Lung (tissue), 12 donors: ENCODE results near the gene YAF2. TPM values are rescaled to one million over a fixed set of nuclear protein-coding genes. Genes with fewer than 3 reads are reported as not detected.

Experiments
- ATAC-seq: fragments of 200-7000 bp; cut with Tn5 transposase; one replicate; pipeline ENCODE4 v1.9.1; 2020; ENCODE audit warnings: moderate number of reproducible peaks; ENCODE audit not compliant: insufficient read depth, low FRiP score
- DNase-seq, 3 donors: peaks; one replicate each; pipeline ENCODE4 v3.0.0-alpha.2; 2013 to 2017
- H3K27ac ChIP-seq, 2 donors: one replicate each; pipeline ENCODE4 v1.5.1; 2013; ENCODE audit warnings: mild to moderate bottlenecking in 2 of 2, moderate library complexity in 2 of 2, control low read depth in 1 of 2, inconsistent platforms in 1 of 2, low read depth in 1 of 2, low read length in 1 of 2
- H3K27me3 ChIP-seq, 3 donors: one replicate each; pipeline ENCODE4 v1.5.1; 2013; ENCODE audit warnings: low read length in 2 of 3; ENCODE audit not compliant: control insufficient read depth in 3 of 3, insufficient read depth in 3 of 3
- H3K36me3 ChIP-seq, 4 donors: one replicate each; pipeline ENCODE4 v1.5.1; 2013; ENCODE audit warnings: low read length in 4 of 4, mild to moderate bottlenecking in 1 of 4, moderate library complexity in 1 of 4; ENCODE audit not compliant: control insufficient read depth in 4 of 4, insufficient read depth in 4 of 4
- H3K4me1 ChIP-seq, 5 donors: one replicate each; pipeline ENCODE4 v1.5.1; 2013; ENCODE audit warnings: low read length in 5 of 5, mild to moderate bottlenecking in 2 of 5, moderate library complexity in 1 of 5; ENCODE audit not compliant: control insufficient read depth in 5 of 5, insufficient read depth in 5 of 5
- H3K4me3 ChIP-seq: one replicate; pipeline ENCODE4 v1.5.1; 2013; ENCODE audit warnings: mild to moderate bottlenecking, control low read depth, moderate library complexity
- H3K9ac ChIP-seq, 2 donors: one replicate each; pipeline ENCODE4 v1.5.1; 2013; ENCODE audit warnings: low read length in 2 of 2, control low read depth in 1 of 2; ENCODE audit not compliant: insufficient read depth in 1 of 2
- H3K9me3 ChIP-seq, 4 donors: one replicate each; pipeline ENCODE4 v1.5.1; 2013; ENCODE audit warnings: low read length in 3 of 4, mild to moderate bottlenecking in 1 of 4, moderate library complexity in 1 of 4; ENCODE audit not compliant: control insufficient read depth in 4 of 4, insufficient read depth in 3 of 4
- WGBS, 2 donors: extraction: QIAGEN DNeasy Blood & Tissue Kit; methylation state at CpG; one replicate each; pipeline ENCODE4 v1.1.7; 2013; 5-methylcytosine and 5-hydroxymethylcytosine counted together
- polyA plus RNA-seq, 2 donors: library from polyadenylated mRNA; stranded (reverse); fragments of 200-250 nt; gene quantifications; one replicate each; pipeline ENCODE4 v1.2.1, GENCODE V29; 2013
- total RNA-seq, 2 donors: library from RNA; depleted of rRNA in 1 of 2; stranded (reverse); fragments of >200 nt in 1 of 2; gene quantifications; one replicate each; pipeline ENCODE4 v1.2.1, GENCODE V29; 2014 to 2021
- TF ChIP-seq, protein P1 (sequence below): IDR thresholded peaks from 2 replicates; pipeline ENCODE4 v1.5.1; 2012; ENCODE audit warnings: mild to moderate bottlenecking; ENCODE audit errors: control extremely low read depth, extremely low read depth
- donor health status: control.
- donor health status: control.
- donor health status: Bipolar disorder and iron deficiency.
- donor health status: healthy.
- donor health status: DM: yes; HTN: yes; CAD: no.

Gene YAF2
- total and polyA plus RNA-seq, 4 donors, result 9.4 to 27.9 (median 19.0) TPM

DNA sequence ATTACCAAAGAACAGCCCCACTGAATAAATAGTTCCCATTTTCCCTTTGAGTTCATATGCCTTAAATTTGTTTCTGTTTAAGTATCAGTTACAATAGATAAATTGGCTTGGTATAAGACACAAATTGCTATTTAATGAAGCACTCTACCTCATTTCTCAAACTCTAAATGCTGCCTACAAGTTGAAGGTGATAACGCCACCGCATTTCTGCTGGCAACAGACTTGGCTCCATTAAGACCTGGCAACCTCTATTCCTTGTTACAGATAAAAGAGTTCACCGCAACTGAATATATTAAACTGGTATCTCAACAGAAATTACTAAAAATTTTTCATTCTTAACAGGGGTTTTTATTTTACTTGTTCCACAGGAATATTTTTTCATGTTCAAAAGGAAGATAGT is 129.0 kb downstream of the YAF2 start:
- Histone ChIP-seq H3K27ac (no peak overlapping the region), H3K4me3 (no peak overlapping the region), H3K4me1 (no peaks in the 10 kb centered on the region), H3K27me3 (no peaks in the 10 kb centered on the region), H3K36me3 (peaks cover 0 to 3% (median 0%) of the 10 kb centered on the region in 4 donors), H3K9me3 (peaks cover 0 to 1% (median 0%) of the 10 kb centered on the region in 4 donors), H3K9ac (no peak overlapping the region)
- ATAC-seq (no peak), DNase-seq (no peak)
- 98 to 99% methylated on average over 3 of the region's 3 CpGs for WGBS, 2 donors
- TF ChIP-seq, protein P1, sequence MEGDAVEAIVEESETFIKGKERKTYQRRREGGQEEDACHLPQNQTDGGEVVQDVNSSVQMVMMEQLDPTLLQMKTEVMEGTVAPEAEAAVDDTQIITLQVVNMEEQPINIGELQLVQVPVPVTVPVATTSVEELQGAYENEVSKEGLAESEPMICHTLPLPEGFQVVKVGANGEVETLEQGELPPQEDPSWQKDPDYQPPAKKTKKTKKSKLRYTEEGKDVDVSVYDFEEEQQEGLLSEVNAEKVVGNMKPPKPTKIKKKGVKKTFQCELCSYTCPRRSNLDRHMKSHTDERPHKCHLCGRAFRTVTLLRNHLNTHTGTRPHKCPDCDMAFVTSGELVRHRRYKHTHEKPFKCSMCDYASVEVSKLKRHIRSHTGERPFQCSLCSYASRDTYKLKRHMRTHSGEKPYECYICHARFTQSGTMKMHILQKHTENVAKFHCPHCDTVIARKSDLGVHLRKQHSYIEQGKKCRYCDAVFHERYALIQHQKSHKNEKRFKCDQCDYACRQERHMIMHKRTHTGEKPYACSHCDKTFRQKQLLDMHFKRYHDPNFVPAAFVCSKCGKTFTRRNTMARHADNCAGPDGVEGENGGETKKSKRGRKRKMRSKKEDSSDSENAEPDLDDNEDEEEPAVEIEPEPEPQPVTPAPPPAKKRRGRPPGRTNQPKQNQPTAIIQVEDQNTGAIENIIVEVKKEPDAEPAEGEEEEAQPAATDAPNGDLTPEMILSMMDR, result no peak

Other genes with a start within 250 kb of the YAF2 start
- 10 to 100 TPM in 1 of 2 donors, 1 to 10 TPM in 1; 8.9 to 23.2 TPM for gene GXYLT1, start 93.4 kb downstream of the YAF2 start, total RNA-seq
- gene GXYLT1, start 93.4 kb downstream of the YAF2 start, polyA plus RNA-seq, result 1 to 10 TPM; 2.5 to 4.0 TPM
- gene ZCRB1, start 87.8 kb upstream of the YAF2 start, total RNA-seq, result 10 to 100 TPM; 16.7 to 40.0 TPM
- gene ZCRB1, start 87.8 kb upstream of the YAF2 start, polyA plus RNA-seq, result 10 to 100 TPM; 19.6 to 37.6 TPM
- 10 to 100 TPM; 38.1 to 72.5 TPM for gene PPHLN1, start 87.9 kb upstream of the YAF2 start, total RNA-seq
- gene PPHLN1, start 87.9 kb upstream of the YAF2 start, polyA plus RNA-seq, result 10 to 100 TPM; 26.5 to 30.4 TPM